ENCODE results near the gene RPN2. TPM values are rescaled to one million over a fixed set of nuclear protein-coding genes. Genes with fewer than 3 reads are reported as not detected.

RPN2 gene
- total RNA-seq, 2 experiments from 2014 or later, result 110 to 138 TPM

GRCh38 chr20:37276494-37277252 lies 97.5 kb downstream of the RPN2 start:
- Histone ChIP-seq H3K4me3 (ENCODE audit: low read depth, low read length, poor library complexity, severe bottlenecking) (no peak overlapping the region), H3K9me2 (ENCODE audit: insufficient read depth, low read length) (no peaks in the 10 kb centered on the region), H3K79me2 (ENCODE audit: insufficient read depth, low read depth, low read length) (no peaks in the 10 kb centered on the region), H3K4me1 (ENCODE audit: insufficient read depth, low read length, poor library complexity, severe bottlenecking) (peaks cover 47% of the 10 kb centered on the region), H3K36me3 (ENCODE audit: insufficient read depth, low read length) (no peaks in the 10 kb centered on the region), H3K27ac (ENCODE audit: low read depth, low read length, poor library complexity, severe bottlenecking) (peak overlapping the region; percentile 12), H3K4me2 (ENCODE audit: low read length) (peak overlapping the region; percentile 36), H2AFZ (ENCODE audit: low read length) (peak overlapping the region; percentile 50; the same call in 1 of the 2 replicates), H4K20me1 (ENCODE audit: insufficient read depth, low read length) (no peaks in the 10 kb centered on the region), H3K9me3 (ENCODE audit: low read length) (no peaks in the 10 kb centered on the region)
- no TSS peak for BruUV-seq (replicated peaks)
- ChIA-PET CTCF (ENCODE audit: unreplicated experiment) (no interaction called here), POLR2A (interaction anchor here (0.5 to 3.2 kb wide), 6 partner anchors 8 to 271 kb away, joined by 3 to 16 read pairs (median 3); partner anchors contain the start of gene MANBAL)
- DNase-seq (ENCODE audit: low spot score), result peak; percentile 64
- TF ChIP-seq EZH2phosphoT487 (IDR thresholded peaks at IDR 0.05; ENCODE audit: borderline replicate concordance, low read depth, low read length) (no peak), CTCF (conservative IDR thresholded peaks at IDR 0.05; ENCODE audit: low read length) (peak; percentile 49)
- intact Hi-C loops (cut with micrococcal nuclease; ENCODE audit: unreplicated experiment), result no loop called here

- H3K9me3 ChIP-seq (ENCODE audit: low read length), result no peaks in the 10 kb centered on the region
- no peaks in the 10 kb centered on the region for H3K36me3 ChIP-seq (ENCODE audit: insufficient read depth, low read length)
- no peaks in the 10 kb centered on the region for H4K20me1 ChIP-seq (ENCODE audit: insufficient read depth, low read length)
- H3K4me1 ChIP-seq (ENCODE audit: insufficient read depth, low read length, poor library complexity, severe bottlenecking), result peaks cover 47% of the 10 kb centered on the region
- H3K27ac ChIP-seq (ENCODE audit: low read depth, low read length, poor library complexity, severe bottlenecking), result no peak overlapping the region
- no peaks in the 10 kb centered on the region for H3K79me2 ChIP-seq (ENCODE audit: insufficient read depth, low read depth, low read length)
- ChIA-PET POLR2A (interaction anchor here (0.5 to 3.2 kb wide), 6 partner anchors 10 to 271 kb away, joined by 3 to 16 read pairs (median 3); partner anchors contain the start of gene MANBAL), CTCF (ENCODE audit: unreplicated experiment) (no interaction called here)
- no TSS peak for BruUV-seq (replicated peaks)
- TF ChIP-seq CTCF (conservative IDR thresholded peaks at IDR 0.05; ENCODE audit: low read length) (no peak), EZH2phosphoT487 (IDR thresholded peaks at IDR 0.05; ENCODE audit: borderline replicate concordance, low read depth, low read length) (no peak)
- DNase-seq (ENCODE audit: low spot score), result no peak
- peak overlapping the region; percentile 36 for H3K4me2 ChIP-seq (ENCODE audit: low read length)
- H3K4me3 ChIP-seq (ENCODE audit: low read depth, low read length, poor library complexity, severe bottlenecking), result no peak overlapping the region
- intact Hi-C loops (cut with micrococcal nuclease; ENCODE audit: unreplicated experiment), result no loop called here
- H2AFZ ChIP-seq (ENCODE audit: low read length), result peak overlapping the region; percentile 50; the same call in 1 of the 2 replicates
- no peaks in the 10 kb centered on the region for H3K9me2 ChIP-seq (ENCODE audit: insufficient read depth, low read length)
Observed at GRCh38 chr20:37277253-37277593, 98.1 kb downstream of the RPN2 start.

GRCh38 chr20:37278966-37279590 lies 99.9 kb downstream of the RPN2 start:
- no TSS peak for BruUV-seq (replicated peaks)
- no peaks in the 10 kb centered on the region for H3K9me3 ChIP-seq (ENCODE audit: low read length)
- H3K36me3 ChIP-seq (ENCODE audit: insufficient read depth, low read length), result no peaks in the 10 kb centered on the region
- H3K4me3 ChIP-seq (ENCODE audit: low read depth, low read length, poor library complexity, severe bottlenecking), result no peak overlapping the region
- no peak overlapping the region for H3K27ac ChIP-seq (ENCODE audit: low read depth, low read length, poor library complexity, severe bottlenecking)
- no peak overlapping the region for H2AFZ ChIP-seq (ENCODE audit: low read length)
- H3K4me1 ChIP-seq (ENCODE audit: insufficient read depth, low read length, poor library complexity, severe bottlenecking), result peaks cover 35% of the 10 kb centered on the region
- no peaks in the 10 kb centered on the region for H3K79me2 ChIP-seq (ENCODE audit: insufficient read depth, low read depth, low read length)
- TF ChIP-seq CTCF (conservative IDR thresholded peaks at IDR 0.05; ENCODE audit: low read length), result no peak
- POLR2A ChIA-PET, result interaction anchor here (0.6 to 1.3 kb wide), 2 partner anchors 10 to 391 kb away, joined by 4 to 7 read pairs; partner anchors contain the start of gene MANBAL
- intact Hi-C loops (cut with micrococcal nuclease; ENCODE audit: unreplicated experiment), result no loop called here
- CTCF ChIA-PET (ENCODE audit: unreplicated experiment), result no interaction called here
- no peaks in the 10 kb centered on the region for H4K20me1 ChIP-seq (ENCODE audit: insufficient read depth, low read length)
- DNase-seq (ENCODE audit: low spot score), result no peak
- no peaks in the 10 kb centered on the region for H3K9me2 ChIP-seq (ENCODE audit: insufficient read depth, low read length)
- no peak overlapping the region for H3K4me2 ChIP-seq (ENCODE audit: low read length)
